Bronchial epithelial cell (primary cell): Measurements from ENCODE around the gene SLC43A3. TPM values are rescaled to one million over a fixed set of nuclear protein-coding genes. Genes with fewer than 3 reads are reported as not detected.

ENCODE experiments used
- DNase-seq: peaks from one replicate; pipeline ENCODE4 v3.0.0-alpha.2; 2010; ENCODE audit warnings: low read depth
- FAIRE-seq: peaks from 2 replicates; lab custom pipeline; 2011; peaks lifted over from hg19 to GRCh38; lab: Jason Lieb, UNC
- H3K27me3 ChIP-seq: 2 replicates; pipeline ENCODE4 v1.5.1; 2011; ENCODE audit warnings: low read length; ENCODE audit not compliant: control insufficient read depth, insufficient read depth
- H3K36me3 ChIP-seq: 2 replicates; pipeline ENCODE4 v1.5.1; 2011; ENCODE audit warnings: low read length; ENCODE audit not compliant: control insufficient read depth, insufficient read depth
- H3K4me3 ChIP-seq: 2 replicates; pipeline ENCODE4 v1.5.1; 2011; ENCODE audit warnings: mild to moderate bottlenecking, low read depth, low read length, control low read depth
- total RNA-seq: library from RNA; depleted of rRNA; stranded (reverse); fragments of >200 nt; gene quantifications from 2 replicates; pipeline ENCODE4 v1.2.1, GENCODE V29; 2014
- TF ChIP-seq, protein P1 (sequence below): IDR thresholded peaks from 2 replicates; pipeline ENCODE4 v1.5.1; 2011; ENCODE audit warnings: mild to moderate bottlenecking, moderate library complexity, low read length, control low read depth, inconsistent platforms; ENCODE audit not compliant: insufficient read depth, severe bottlenecking

The SLC43A3 gene
- total RNA-seq, 1 donor from 2014 or later = 1.8 TPM

DNA sequence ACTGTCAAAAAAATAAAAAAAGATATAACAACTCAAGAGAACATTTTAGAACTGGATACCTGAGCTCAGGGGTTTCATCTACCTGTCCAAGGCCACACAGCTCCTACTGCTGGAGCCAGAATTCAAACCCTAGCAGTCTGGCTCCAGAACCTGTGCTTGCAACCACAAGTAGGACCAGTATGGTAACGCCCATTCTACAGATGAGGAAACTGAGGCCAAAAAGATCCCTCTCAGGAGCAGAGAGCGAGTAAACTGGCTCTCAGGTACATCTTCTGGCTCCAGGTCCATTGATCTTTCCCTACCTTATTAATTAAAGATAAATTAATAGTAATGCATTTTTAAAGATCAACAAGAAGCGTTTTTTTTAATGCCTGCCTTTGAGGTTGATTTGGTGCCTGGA lies 69.6 kb downstream of the SLC43A3 start:
- DNase-seq (no peak), FAIRE-seq (no peak)
- TF ChIP-seq, protein P1, sequence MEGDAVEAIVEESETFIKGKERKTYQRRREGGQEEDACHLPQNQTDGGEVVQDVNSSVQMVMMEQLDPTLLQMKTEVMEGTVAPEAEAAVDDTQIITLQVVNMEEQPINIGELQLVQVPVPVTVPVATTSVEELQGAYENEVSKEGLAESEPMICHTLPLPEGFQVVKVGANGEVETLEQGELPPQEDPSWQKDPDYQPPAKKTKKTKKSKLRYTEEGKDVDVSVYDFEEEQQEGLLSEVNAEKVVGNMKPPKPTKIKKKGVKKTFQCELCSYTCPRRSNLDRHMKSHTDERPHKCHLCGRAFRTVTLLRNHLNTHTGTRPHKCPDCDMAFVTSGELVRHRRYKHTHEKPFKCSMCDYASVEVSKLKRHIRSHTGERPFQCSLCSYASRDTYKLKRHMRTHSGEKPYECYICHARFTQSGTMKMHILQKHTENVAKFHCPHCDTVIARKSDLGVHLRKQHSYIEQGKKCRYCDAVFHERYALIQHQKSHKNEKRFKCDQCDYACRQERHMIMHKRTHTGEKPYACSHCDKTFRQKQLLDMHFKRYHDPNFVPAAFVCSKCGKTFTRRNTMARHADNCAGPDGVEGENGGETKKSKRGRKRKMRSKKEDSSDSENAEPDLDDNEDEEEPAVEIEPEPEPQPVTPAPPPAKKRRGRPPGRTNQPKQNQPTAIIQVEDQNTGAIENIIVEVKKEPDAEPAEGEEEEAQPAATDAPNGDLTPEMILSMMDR = no peak
- H3K4me3 ChIP-seq = no peak overlapping the region
- no peaks in the 10 kb centered on the region for H3K36me3 ChIP-seq
- no peaks in the 10 kb centered on the region for H3K27me3 ChIP-seq

Other genes starting within 250 kb of the SLC43A3 start
- gene LRRC55, start 245.2 kb downstream of the SLC43A3 start, total RNA-seq = not detected in 2 replicates
- gene APLNR, start 189.9 kb downstream of the SLC43A3 start, total RNA-seq = not detected in 2 replicates
- gene TNKS1BP1, start 102.2 kb downstream of the SLC43A3 start, total RNA-seq = 67.9 and 160 TPM in 2 replicates
- 96.6 and 100 TPM in 2 replicates for gene SSRP1, start 91.2 kb downstream of the SLC43A3 start, total RNA-seq
- not detected in 2 replicates for gene P2RX3, start 88.8 kb downstream of the SLC43A3 start, total RNA-seq
- gene PRG3, start 46.0 kb downstream of the SLC43A3 start, total RNA-seq = not detected in 2 replicates
- under 0.01 TPM in 1 of 2 replicates, not detected in the other for gene PRG2, start 36.5 kb downstream of the SLC43A3 start, total RNA-seq
- gene RTN4RL2, start 33.4 kb upstream of the SLC43A3 start, total RNA-seq = not detected in 2 replicates
- 1.0 and 1.3 TPM in 2 replicates for gene SLC43A1, start 88.6 kb upstream of the SLC43A3 start, total RNA-seq
- 71.2 and 86.9 TPM in 2 replicates for gene TIMM10, start 103.6 kb upstream of the SLC43A3 start, total RNA-seq
- gene SMTNL1, start 110.5 kb upstream of the SLC43A3 start, total RNA-seq = not detected in 2 replicates
- 7.4 and 13.6 TPM in 2 replicates for gene UBE2L6, start 140.6 kb upstream of the SLC43A3 start, total RNA-seq
- gene SERPING1, start 170.6 kb upstream of the SLC43A3 start, total RNA-seq = 1.3 and 2.0 TPM in 2 replicates
- gene YPEL4, start 222.8 kb upstream of the SLC43A3 start, total RNA-seq = 0.26 TPM in 1 of 2 replicates, not detected in the other
- gene CLP1, start 230.6 kb upstream of the SLC43A3 start, total RNA-seq = 15.7 and 28.2 TPM in 2 replicates
- gene ZDHHC5, start 241.0 kb upstream of the SLC43A3 start, total RNA-seq = 30.3 and 43.5 TPM in 2 replicates